ENCODE data around the gene FAIM2.

- no peak for TF ChIP-seq POLR2A (IDR thresholded peaks at IDR 0.05; ENCODE audit: low read length)
- TF ChIP-seq MAX (IDR thresholded peaks at IDR 0.05): no peak
- TF ChIP-seq, protein P1, sequence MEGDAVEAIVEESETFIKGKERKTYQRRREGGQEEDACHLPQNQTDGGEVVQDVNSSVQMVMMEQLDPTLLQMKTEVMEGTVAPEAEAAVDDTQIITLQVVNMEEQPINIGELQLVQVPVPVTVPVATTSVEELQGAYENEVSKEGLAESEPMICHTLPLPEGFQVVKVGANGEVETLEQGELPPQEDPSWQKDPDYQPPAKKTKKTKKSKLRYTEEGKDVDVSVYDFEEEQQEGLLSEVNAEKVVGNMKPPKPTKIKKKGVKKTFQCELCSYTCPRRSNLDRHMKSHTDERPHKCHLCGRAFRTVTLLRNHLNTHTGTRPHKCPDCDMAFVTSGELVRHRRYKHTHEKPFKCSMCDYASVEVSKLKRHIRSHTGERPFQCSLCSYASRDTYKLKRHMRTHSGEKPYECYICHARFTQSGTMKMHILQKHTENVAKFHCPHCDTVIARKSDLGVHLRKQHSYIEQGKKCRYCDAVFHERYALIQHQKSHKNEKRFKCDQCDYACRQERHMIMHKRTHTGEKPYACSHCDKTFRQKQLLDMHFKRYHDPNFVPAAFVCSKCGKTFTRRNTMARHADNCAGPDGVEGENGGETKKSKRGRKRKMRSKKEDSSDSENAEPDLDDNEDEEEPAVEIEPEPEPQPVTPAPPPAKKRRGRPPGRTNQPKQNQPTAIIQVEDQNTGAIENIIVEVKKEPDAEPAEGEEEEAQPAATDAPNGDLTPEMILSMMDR (IDR thresholded peaks at IDR 0.05): no peak
- TF ChIP-seq ZFP36 (IDR thresholded peaks at IDR 0.05; ENCODE audit: borderline replicate concordance, partially characterized antibody): no peak
- TF ChIP-seq KDM1A (IDR thresholded peaks at IDR 0.05; ENCODE audit: low read depth): no peak
- TF ChIP-seq JUN (IDR thresholded peaks at IDR 0.05): no peak
- no peak for TF ChIP-seq NFE2L2 (conservative IDR thresholded peaks at IDR 0.05; ENCODE audit: low read length)
- no peak for TF ChIP-seq ZNF302 (CRISPR knock-in tag; IDR thresholded peaks at IDR 0.05)
- no peak for TF ChIP-seq CBX2 (IDR thresholded peaks at IDR 0.05; ENCODE audit: borderline replicate concordance, low read depth)
Observed at GRCh38 chr12:49946497-49946896, 42.8 kb upstream of the FAIM2 start.

Measured in A549 (cell line).